AML-193 (cell line): ENCODE results near the gene HNRNPDL.
"Not testable (repeated sequence)": the region's sequence is repeated elsewhere in the genome, so short reads cannot be mapped to it uniquely, and the experiment has no call there.

Experiments
- DNase-seq, 2 experiments: peaks; one replicate each; lab custom pipeline; 2025; lab: John Stamatoyannopoulos, UW

Gene HNRNPDL

GRCh38 chr4:82386312-82386711 lies 44.0 kb downstream of the HNRNPDL start:
- DNase-seq, result not testable (repeated sequence)

- DNase-seq, result no peak
These were observed 47.5 kb downstream of the HNRNPDL start for GRCh38 chr4:82382751-82383150.

DNA sequence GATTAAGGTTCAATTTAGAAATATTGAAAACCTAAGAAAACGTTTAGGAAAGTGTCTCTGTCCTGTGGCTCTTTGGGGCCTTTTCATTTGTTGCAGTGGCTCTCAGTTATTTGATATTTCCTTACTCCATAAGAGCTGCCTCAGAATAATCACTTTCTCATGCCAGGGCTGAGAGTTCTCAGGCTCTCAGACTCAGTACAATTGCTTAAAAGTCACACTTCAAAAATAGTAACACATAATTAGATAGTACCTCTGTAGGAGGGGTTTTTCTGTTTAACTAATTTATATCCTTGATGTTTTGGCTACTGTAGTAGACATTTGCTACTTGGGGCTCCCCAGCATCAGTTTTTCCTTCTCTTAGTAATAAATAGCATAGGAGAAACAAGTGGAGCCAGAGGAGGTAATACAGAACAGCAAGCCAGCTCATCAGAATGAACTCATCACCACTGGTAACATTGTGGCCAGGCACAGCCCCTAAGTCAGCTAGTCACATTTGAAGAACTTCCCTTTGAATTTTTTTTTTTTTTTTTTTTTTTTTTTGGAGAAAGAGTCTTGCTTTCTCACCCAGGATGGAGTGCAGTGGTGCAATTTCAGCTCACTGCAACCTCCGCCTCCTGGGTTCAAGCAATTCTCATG lies 48.5 kb downstream of the HNRNPDL start:
- peak in 1 of 2 experiments; percentile 11 for DNase-seq

GRCh38 chr4:82381235-82381634 lies 49.0 kb downstream of the HNRNPDL start:
- no peak for DNase-seq

DNA sequence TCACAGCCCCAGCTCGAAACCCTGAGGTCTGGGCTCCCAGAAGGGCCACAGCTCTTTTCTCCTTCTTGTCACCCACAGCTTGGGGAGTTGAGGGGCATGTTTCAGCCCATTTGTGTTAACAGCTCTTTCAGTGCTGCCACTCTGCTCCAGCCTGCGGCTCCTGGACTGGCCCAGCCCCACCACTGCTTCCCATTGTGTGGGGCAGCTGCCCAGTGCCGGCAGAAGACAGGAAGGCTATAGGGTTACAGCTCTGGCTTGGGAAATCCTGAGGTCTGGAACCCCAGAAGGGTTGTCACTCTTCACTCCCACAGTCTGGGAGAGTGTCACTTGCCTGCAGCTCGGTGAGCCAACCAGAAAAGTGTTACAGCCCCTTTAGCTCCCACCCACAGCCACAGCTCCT lies 49.4 kb downstream of the HNRNPDL start:
- DNase-seq, result no peak

DNA sequence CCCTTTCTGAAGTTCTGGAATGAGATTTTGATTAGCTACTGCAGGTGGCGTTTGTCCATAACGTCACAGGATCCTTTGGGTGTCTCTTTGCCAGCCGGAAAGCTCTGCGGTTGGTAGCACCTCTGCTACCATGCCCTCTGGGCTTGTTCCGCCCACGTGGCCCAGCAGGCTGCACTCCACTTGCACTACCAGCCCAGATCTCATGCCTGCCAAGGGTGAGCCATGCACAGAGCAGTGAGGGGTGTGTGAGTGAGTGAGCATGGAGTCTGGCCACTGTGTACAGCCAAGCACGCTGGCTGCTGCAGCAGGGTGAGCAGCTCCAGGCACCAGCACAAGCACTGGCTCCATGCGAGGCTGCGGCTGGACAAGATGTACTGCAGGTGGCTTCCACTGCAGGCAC lies 49.9 kb downstream of the HNRNPDL start:
- DNase-seq, result no peak

DNA sequence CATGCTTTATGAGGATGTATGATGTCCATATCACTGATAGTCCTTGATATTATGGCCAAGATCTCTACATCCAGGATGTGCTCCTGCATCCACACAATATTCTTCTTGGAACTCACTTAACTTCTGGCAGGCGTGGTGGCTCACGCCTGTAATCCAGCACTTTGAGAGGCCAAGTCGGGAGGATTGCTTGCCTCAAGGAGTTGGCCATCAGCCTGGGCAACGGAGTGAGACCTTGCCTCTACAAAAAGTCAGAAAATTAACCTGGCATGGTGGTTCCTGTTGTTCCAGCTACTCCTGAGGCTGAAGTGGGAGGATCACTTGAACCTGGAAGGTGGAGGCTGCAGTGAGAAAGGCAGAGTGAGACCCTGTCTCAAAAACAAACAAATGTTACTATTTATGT lies 54.2 kb downstream of the HNRNPDL start:
- no peak for DNase-seq

GRCh38 chr4:82373816-82374625 lies 56.2 kb downstream of the HNRNPDL start, which contains the start of gene HNRNPD:
HNRNPD (minus strand) TSS chr4:82373991; CDS start chr4:82373678, 313 bp downstream.
- peak; percentile 99 for DNase-seq

GRCh38 chr4:82373486-82373815 lies 56.8 kb downstream of the HNRNPDL start:
- DNase-seq, result no peak
